HG02981 (cell line): ENCODE measurements around the gene VPS41.

Experiments
- ATAC-seq: cut with Tn5 transposase; IDR thresholded peaks from one replicate; pipeline ENCODE4 v1.9.1; 2021; ENCODE audit warnings: mild to moderate bottlenecking, moderate library complexity; ENCODE audit not compliant: unreplicated experiment

VPS41 gene

GRCh38 chr7:38907066-38907465 is 1.9 kb downstream of the VPS41 start:
- no peak for ATAC-seq

- peak; percentile 45 for ATAC-seq
Measured at GRCh38 chr7:38905056-38905759, 3.8 kb downstream of the VPS41 start.

- no peak for ATAC-seq
Measured at GRCh38 chr7:38903057-38903456, 5.9 kb downstream of the VPS41 start.

GRCh38 chr7:38902449-38902848 is 6.5 kb downstream of the VPS41 start:
- no peak for ATAC-seq

GRCh38 chr7:38893061-38893460 is 15.9 kb downstream of the VPS41 start:
- no peak for ATAC-seq

GRCh38 chr7:38890597-38890996 is 18.4 kb downstream of the VPS41 start:
- no peak for ATAC-seq

- ATAC-seq, result no peak
Measured at GRCh38 chr7:38889872-38890432, 19.0 kb downstream of the VPS41 start.

GRCh38 chr7:38889079-38889478 is 19.9 kb downstream of the VPS41 start:
- ATAC-seq, result no peak

- no peak for ATAC-seq
Measured at GRCh38 chr7:38886265-38886664, 22.7 kb downstream of the VPS41 start.

GRCh38 chr7:38883706-38884105 is 25.3 kb downstream of the VPS41 start:
- no peak for ATAC-seq

- ATAC-seq, result no peak
Measured at GRCh38 chr7:38881947-38882684, 26.9 kb downstream of the VPS41 start.

- no peak for ATAC-seq
Measured at GRCh38 chr7:38881015-38881414, 28.0 kb downstream of the VPS41 start.

- no peak for ATAC-seq
Measured at GRCh38 chr7:38880454-38880853, 28.5 kb downstream of the VPS41 start.

GRCh38 chr7:38880035-38880434 is 29.0 kb downstream of the VPS41 start:
- no peak for ATAC-seq

- no peak for ATAC-seq
Measured at GRCh38 chr7:38878694-38879457, 30.1 kb downstream of the VPS41 start.

- no peak for ATAC-seq
Measured at GRCh38 chr7:38873433-38873832, 35.6 kb downstream of the VPS41 start.

GRCh38 chr7:38872202-38872601 is 36.8 kb downstream of the VPS41 start:
- ATAC-seq, result no peak

GRCh38 chr7:38870147-38870546 is 38.8 kb downstream of the VPS41 start:
- no peak for ATAC-seq

GRCh38 chr7:38863601-38864291 is 45.2 kb downstream of the VPS41 start:
- no peak for ATAC-seq

GRCh38 chr7:38862666-38863065 is 46.3 kb downstream of the VPS41 start:
- no peak for ATAC-seq
